Thyroid gland (tissue), 4 donors: ENCODE data around the gene LEP. TPM values are rescaled to one million over a fixed set of nuclear protein-coding genes. Genes with fewer than 3 reads are reported as not detected.
"Not testable (repeated sequence)": the region's sequence is repeated elsewhere in the genome, so short reads cannot be mapped to it uniquely, and the experiment has no call there.

Experiments used
- DNase-seq, 2 donors: peaks; one replicate each; pipeline ENCODE4 v3.0.0-alpha.2; 2019
- H3K27ac ChIP-seq, 3 donors: fragments of 200-600 bp; sonication (generic); 1 replicate in 2 of 3; 2 replicates in 1 of 3; pipeline ENCODE4 v1.5.1; 2016 to 2019; ENCODE audit warnings: mild to moderate bottlenecking in 1 of 3, moderate library complexity in 1 of 3
- H3K27me3 ChIP-seq: fragments of 200-600 bp; sonication (generic); one replicate; pipeline ENCODE4 v1.5.1; 2019
- H3K36me3 ChIP-seq, 2 donors: fragments of 200-600 bp; sonication (generic); one replicate each; pipeline ENCODE4 v1.5.1; 2016 to 2019
- H3K4me1 ChIP-seq, 2 donors: fragments of 200-600 bp; sonication (generic); one replicate each; pipeline ENCODE4 v1.5.1; 2017 to 2019
- H3K4me3 ChIP-seq, 3 donors: fragments of 200-600 bp; sonication (generic); replicated peaks in 1 of 3; 1 replicate in 2 of 3; 2 replicates in 1 of 3; pipeline ENCODE4 v1.5.1; 2016; ENCODE audit warnings: mild to moderate bottlenecking in 1 of 3
- H3K9me3 ChIP-seq: fragments of 200-600 bp; sonication (generic); one replicate; pipeline ENCODE4 v1.5.1; 2017
- CTCF ChIP-seq, 6 experiments: fragments of 200-600 bp in 3 of 6; fragments of 450-650 bp in 3 of 6; sonication (generic) in 3 of 6; IDR thresholded peaks; one replicate each; pipeline ENCODE4 v1.5.1; 2016 to 2019; ENCODE audit warnings: antibody characterized with exemption in 6 of 6, mild to moderate bottlenecking in 2 of 6, inconsistent platforms in 1 of 6, moderate library complexity in 1 of 6
- POLR2A ChIP-seq, 2 donors: fragments of 450-650 bp; IDR thresholded peaks; one replicate each; pipeline ENCODE4 v1.6.1; 2017; ENCODE audit warnings: antibody characterized with exemption in 2 of 2, mild to moderate bottlenecking in 2 of 2, moderate library complexity in 1 of 2
- WGBS, 2 donors: methylation state at CpG; one replicate each; pipeline ENCODE4 v1.1.5; 2017; 5-methylcytosine and 5-hydroxymethylcytosine counted together
- intact Hi-C: fragments of 100-400 bp; cut with DNase I; formaldehyde crosslinking; loops from one replicate; pipeline ENCODE4 v1.15.1; 2023
- total RNA-seq, 4 donors: library from RNA; depleted of rRNA; stranded (reverse); fragments of >200 nt; gene quantifications; one replicate each; pipeline ENCODE4 v1.2.3, GENCODE V29; 2016

LEP gene
- total RNA-seq, 4 donors from 2014 or later, result 0.11 to 0.40 TPM; not detected in 2

- Histone ChIP-seq H3K27ac (no peak overlapping the region), H3K9me3 (no peaks in the 10 kb centered on the region), H3K36me3 (no peaks in the 10 kb centered on the region), H3K4me1 (peaks cover 0 to 14% of the 10 kb centered on the region in 2 donors), H3K27me3 (peaks cover 4% of the 10 kb centered on the region), H3K4me3 (no peak overlapping the region)
- no peak for DNase-seq
- no peak for TF ChIP-seq POLR2A (IDR thresholded peaks at IDR 0.05)
- no peak for TF ChIP-seq CTCF (IDR thresholded peaks at IDR 0.05)
- intact Hi-C loops, result no loop called here
- WGBS, 2 donors, result 44 to 61% methylated on average over 3 of the region's 3 CpGs
Measured at GRCh38 chr7:128274884-128275603, 34.0 kb downstream of the LEP start.

GRCh38 chr7:128275681-128276080 is 34.6 kb downstream of the LEP start:
- TF ChIP-seq CTCF (IDR thresholded peaks at IDR 0.05), result no peak
- no peak for TF ChIP-seq POLR2A (IDR thresholded peaks at IDR 0.05)
- Histone ChIP-seq H3K9me3 (no peaks in the 10 kb centered on the region), H3K27ac (no peak overlapping the region), H3K36me3 (no peaks in the 10 kb centered on the region), H3K4me1 (peaks cover 0 to 14% of the 10 kb centered on the region in 2 donors), H3K4me3 (no peak overlapping the region), H3K27me3 (peaks cover 2% of the 10 kb centered on the region)
- intact Hi-C loops, result no loop called here
- DNase-seq, result no peak
- 88 to 92% methylated on average over 4 of the region's 4 CpGs for WGBS, 2 donors

- Histone ChIP-seq H3K36me3 (no peaks in the 10 kb centered on the region), H3K9me3 (no peaks in the 10 kb centered on the region), H3K4me3 (no peak overlapping the region), H3K27me3 (no peaks in the 10 kb centered on the region), H3K4me1 (no peaks in the 10 kb centered on the region), H3K27ac (no peak overlapping the region)
- 98 to 100% methylated on average over 1 of the region's 1 CpG for WGBS, 2 donors
- DNase-seq, result no peak
- intact Hi-C loops, result no loop called here
- no peak for TF ChIP-seq CTCF (IDR thresholded peaks at IDR 0.05)
- no peak for TF ChIP-seq POLR2A (IDR thresholded peaks at IDR 0.05)
Measured at GRCh38 chr7:128278366-128278765, 37.3 kb downstream of the LEP start.

- Histone ChIP-seq H3K27ac (no peak overlapping the region), H3K4me3 (no peak overlapping the region), H3K9me3 (no peaks in the 10 kb centered on the region), H3K4me1 (no peaks in the 10 kb centered on the region), H3K36me3 (no peaks in the 10 kb centered on the region), H3K27me3 (no peaks in the 10 kb centered on the region)
- whole genome bisulfite sequencing, 2 donors, result 92 to 96% methylated on average over 6 of the region's 6 CpGs
- TF ChIP-seq POLR2A (IDR thresholded peaks at IDR 0.05), result no peak
- TF ChIP-seq CTCF (IDR thresholded peaks at IDR 0.05), result no peak
- intact Hi-C loops, result no loop called here
- no peak for DNase-seq
Measured at GRCh38 chr7:128279124-128279713, 38.1 kb downstream of the LEP start.

- H3K36me3 ChIP-seq, H3K27me3 ChIP-seq, H3K4me1 ChIP-seq, H3K27ac ChIP-seq, H3K9me3 ChIP-seq, DNase-seq, H3K4me3 ChIP-seq, intact Hi-C loops: not testable (repeated sequence)
- WGBS, 2 donors, result 68 to 88% methylated on average over 1 of the region's 1 CpG
Measured at GRCh38 chr7:128280451-128280850, 39.4 kb downstream of the LEP start.
